RKO (cell line): ENCODE results near the gene MINDY4.

Experiments used
- DNase-seq: peaks from one replicate; pipeline ENCODE4 v3.0.0-alpha.2; 2016; ENCODE audit warnings: low spot score

The MINDY4 gene

DNA sequence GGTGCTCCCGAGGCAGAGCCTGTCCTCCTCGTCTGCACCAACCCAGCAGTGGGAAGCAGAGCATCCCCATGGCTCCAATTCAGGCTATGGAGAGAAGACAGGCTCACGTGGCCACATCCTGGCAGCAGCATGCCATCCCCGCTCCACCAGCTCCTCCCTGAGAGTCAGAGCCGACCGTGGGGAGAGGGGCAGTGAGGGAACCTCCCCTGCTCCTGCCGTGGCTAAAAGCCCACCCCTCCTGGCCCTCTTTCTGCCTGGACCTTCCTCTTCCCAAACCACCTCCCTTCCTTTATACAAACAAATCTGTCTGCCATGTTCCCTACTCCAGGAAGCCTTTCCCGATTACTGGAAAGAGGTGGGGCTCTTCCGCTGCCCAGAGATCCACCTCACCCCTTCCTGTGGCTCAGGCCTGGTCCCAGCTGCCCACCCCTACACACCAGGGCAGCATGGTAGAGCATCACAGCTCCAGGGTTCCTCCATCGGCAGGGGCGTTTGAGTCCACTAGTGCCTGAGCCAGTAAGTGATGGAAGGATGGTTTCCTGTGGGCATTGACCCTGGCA, 129.7 kb downstream of the MINDY4 start:
- no peak for DNase-seq

DNA sequence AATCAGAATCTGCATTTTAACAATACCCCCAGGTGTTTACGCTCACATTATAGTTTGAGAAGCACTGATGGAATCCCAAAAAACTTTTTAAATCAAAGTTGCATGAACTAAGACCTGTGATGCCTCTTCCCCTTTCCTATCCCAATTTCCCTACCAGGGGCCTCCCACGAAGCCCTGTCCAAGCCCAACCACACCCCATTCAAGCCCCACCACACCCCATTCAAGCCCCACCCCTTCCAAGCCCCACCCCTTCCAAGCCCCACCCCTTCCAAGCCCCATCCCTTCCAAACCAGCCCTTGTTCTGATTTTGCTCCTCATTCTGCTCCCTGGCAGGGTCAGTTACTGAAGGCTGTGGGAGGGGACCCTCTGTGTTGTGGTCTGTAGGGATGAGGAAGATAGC, 130.6 kb downstream of the MINDY4 start:
- DNase-seq, result no peak

DNA sequence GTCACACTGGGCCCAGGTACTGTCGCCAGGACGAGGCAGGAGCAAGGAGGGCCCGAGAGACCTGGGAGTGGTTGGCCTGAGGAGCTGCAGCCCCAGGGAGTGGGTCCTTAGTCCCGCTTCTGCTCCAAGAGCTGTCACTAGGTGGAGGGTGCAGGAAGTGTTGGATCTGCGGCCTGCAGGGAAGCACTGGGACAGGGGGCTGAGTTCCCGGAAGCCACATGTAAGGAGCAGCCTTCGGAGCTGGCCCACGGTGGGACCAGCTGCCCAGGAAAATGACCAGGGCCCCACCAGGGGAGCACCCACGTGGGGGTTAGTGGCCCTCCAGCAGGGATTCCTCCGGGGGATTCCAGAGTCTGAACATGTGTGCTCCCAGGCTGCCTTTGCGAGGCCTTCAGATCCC, 131.2 kb downstream of the MINDY4 start:
- DNase-seq, result no peak

DNA sequence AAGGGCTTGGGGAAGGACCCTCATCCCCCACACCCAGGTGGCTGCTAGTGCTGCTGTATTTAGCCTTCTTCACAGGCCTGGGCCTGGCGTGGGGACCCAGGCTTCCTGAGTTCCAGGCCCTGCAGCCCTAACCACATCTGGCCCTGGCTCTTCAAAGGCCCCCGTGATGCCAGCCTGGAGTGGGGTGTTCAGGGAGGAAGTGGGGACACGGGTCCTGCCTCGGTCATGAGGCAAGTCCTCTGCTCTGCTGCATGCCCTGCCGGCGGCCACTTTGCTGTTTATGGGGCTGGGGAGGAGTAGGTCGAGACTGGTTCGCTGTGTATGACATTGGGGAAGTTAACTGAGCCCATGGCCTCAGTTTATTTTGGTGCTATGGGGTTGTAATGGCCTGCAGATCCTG, 131.9 kb downstream of the MINDY4 start:
- no peak for DNase-seq

DNA sequence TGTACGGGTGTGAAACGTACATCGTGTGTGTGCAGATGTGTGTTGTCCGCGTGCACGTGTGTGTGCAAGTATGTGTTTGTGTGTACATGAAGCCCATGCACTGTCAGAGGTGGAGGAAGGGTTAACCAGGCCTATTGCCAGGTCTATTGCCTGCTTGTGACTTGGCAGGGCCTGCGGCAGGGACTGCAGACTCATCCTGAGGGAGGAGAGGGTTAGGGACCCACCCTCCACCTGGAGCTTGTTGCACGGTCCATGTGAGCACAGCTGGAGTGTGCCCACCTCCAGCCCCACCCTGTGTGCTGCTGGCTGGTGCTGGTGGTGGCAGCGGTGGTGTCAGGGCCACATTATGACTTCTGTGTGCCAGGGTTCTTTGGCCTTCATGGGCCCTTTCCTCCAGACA, 133.3 kb downstream of the MINDY4 start:
- no peak for DNase-seq

DNA sequence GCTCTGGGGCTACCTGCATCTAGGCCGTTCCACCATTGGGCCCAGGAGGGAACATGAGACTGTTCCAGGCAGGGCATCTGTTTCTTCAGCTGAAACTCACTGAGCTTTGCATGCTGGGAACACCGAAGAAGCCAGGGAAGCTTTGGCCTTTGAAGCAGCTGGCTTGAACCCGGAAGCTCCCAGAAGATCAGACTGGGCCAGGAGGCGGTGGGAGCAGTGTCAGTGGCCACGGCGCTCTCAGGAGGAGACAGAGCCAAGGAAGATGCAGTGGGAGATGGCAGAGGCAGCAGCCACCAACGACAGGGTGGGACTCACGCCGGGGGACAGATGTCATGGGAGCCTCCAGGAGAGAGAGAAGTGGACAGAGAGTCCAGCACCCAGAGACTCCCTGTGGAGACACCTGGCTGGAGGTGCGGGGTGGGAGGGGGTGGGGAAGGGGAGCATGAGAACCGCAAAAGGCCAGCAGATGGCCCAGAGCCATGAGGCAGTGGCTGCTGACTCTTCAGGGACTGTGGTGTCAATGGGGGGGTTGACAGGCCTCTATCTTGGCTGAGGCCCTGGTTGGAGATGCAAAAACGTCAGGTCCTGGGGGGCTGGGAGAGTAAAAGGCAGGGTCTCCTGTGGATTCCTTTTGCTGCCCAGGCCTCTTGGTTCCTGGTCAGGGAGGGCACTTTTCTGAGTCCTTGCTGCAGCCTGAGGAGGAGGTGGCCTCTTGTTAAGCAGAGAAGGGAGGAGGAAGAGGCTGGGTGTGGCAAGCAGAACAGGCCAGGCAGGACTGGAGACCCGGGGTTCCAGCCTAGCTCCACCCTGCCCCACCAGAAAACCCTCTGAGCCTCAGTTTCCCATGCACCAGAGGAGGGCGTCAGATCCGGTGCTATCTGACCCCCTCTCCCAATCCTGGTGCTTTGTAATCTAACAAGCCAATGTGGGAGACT, 134.1 kb downstream of the MINDY4 start:
- DNase-seq, result no peak

DNA sequence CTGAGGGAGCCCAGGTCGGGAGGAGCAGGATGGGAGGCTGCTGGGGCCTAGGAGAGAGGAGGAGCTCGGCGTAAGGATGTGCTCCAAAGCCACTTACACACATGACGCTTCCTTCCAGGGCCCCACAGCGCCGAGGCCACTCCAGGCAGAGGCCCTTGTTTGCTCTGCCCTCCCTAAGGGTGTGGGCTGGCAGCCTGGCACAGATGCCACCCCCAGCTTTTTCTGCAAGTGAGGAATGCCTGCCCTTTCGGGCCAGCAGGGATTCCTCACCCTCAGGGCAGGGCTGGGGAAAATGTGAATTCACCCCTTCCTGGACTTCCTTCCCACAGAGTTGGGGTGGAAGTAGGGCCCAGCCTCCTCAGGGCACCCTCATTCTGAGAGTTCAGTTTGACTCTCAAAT, 134.8 kb downstream of the MINDY4 start:
- no peak for DNase-seq

DNA sequence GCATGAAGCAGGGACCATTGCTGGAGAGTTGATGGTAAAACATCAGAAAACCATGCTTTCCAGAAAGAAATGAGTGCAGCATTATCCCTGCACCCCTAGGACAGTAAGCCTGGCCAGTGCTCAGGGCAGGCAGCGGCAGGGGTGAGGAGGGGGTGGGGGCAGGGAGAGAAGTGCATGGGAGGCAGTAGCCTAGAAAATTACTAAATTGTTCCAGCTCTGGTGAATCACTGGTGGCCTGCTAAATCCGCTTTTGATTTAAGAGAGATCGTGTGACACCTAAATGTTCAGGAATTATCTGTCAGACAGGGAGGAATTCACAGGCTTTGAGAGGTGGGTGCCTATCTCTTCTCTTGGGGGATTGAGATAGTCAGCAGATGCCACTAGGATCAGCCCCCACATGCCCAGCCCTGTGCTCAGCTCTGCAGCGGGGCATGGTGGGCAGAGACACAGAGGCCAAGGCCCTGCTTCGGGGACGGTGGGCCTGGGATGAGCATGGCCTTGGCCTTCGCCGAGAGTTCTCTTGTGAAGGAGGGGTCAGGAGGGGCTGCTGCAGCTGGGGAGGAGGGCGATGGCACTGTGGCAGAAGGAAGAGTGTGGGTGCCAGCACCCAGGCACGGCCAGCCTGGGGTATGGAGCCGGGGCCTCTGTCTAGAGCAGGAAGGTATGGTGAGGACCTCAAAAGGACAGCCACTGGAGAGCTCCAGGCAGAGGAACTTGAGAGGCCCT, 135.5 kb downstream of the MINDY4 start:
- no peak for DNase-seq

DNA sequence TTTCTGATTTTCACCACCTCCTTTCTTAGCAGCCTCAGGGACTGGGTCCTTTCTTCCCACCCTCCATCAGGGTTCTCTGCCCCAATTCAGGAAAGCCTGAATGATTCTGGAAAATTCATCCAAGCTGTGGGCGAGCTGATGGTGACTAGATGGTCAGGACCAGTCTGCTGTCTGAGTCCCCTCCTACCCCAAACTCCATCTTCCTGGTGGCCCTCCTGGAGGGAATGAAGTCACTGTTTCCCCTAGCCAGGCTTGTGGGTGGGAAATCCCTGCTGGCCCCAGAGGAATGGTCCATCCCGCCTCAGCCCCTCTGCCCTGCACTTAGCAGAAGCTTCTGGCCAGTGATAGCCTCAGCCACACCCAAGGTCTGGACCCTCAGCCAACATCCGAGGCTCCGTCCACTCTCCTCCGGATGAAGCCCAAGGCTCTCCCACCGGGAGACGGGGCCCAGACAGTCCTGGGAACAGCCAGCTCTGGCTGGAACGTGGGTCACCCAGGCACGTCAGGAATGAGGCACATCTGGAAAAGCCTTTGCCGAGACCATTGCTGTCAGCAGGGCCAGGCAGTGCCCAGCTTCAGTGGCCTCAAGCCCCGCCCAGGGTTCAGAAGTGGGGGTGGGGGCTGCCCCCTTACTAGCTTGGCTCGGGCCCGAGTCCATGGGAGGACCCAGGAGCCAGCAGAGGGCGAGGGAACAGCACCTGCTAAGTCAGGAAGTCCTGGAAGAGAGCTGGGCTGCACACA, 136.5 kb downstream of the MINDY4 start:
- DNase-seq, result no peak

DNA sequence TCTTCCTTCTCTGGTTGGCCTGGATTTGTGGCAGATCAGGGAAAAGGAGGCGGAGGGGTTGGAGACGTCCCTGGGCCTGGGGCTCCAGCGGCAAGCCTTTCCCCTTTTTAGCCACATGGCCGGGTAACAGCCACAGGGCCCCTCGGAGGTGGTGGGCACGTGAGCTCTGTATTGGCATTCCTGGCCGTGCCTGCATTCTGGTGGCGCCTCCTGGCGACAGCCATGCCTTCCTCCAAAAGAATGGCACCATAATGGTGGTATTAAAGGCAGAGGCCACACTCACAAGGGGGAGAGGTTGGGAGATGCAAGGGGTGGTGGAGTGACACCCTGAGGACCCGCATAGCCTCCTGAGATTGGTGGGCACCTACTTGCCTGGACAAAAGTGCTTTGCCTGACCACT, 137.5 kb downstream of the MINDY4 start:
- no peak for DNase-seq

DNA sequence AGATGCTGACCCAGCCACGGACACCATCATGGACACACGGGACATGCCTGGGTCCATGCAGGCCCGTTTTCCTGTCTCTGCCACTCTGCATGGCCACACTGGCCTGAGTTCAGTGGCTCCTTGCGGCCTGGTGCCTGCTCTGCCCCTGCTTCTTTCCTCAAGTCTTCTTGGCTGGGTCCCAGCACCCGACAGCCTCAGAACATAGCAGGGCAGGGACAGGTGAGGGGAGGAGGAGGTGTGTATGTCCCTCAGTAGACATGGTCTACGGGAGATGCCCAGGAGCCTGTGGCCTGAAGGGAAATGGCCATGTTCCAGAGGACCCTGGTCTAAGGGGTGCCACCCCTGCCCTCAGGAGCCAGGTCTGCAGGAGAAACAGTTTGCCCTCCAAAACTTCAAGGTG, 138.2 kb downstream of the MINDY4 start:
- no peak for DNase-seq

DNA sequence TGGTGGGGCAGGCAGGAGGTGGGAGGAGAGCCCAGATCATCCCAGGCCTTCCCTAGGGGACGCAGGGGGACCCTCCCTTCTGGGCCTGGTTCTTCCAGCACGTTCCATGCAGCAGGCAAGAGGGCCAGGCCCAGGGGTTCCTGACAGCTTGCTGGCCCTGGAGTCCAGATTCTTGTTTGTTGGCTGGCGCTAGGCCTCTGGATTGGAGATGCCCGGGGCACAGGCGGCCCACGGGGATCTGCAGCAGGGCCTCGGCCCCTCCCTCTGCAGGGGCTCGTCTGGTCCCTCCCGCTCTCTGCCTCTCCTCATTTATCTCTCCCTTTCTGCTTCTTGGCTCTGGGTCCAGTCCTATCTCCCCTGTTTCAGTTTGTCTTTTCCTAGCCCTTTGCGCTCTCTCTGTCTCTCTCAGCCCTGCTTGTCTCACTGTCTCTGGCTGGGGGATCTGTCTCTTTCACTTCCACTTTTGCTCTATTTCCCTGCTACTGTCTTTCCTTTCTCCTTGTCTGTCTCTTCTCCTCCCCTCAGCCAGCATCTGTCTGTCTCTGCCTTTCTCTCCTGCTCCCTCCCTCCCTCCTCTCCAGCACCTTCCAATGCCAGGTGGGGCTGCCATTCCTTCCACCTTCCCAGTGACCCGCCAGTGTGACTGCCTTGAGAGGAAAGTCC, 139.3 kb downstream of the MINDY4 start:
- DNase-seq, result no peak

DNA sequence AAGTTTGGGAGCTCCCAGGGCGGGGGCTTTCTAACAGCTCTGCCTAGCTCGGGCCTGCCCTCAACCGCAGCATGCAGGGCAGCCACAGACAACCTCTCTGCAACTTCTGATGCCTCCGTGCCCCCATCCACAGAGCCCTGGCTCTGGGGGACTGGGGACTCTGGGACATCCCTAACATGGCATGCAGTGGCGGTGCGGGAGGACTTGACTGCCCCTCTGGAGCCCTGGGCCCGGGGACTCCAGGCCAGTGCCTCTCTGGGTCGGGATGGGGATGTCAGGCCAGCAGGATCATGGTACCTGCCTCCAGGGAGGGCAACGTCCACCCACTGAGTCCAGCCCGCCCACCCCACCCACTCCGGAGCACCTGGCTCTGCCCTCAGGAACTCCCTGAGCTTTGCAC, 139.9 kb downstream of the MINDY4 start:
- no peak for DNase-seq

DNA sequence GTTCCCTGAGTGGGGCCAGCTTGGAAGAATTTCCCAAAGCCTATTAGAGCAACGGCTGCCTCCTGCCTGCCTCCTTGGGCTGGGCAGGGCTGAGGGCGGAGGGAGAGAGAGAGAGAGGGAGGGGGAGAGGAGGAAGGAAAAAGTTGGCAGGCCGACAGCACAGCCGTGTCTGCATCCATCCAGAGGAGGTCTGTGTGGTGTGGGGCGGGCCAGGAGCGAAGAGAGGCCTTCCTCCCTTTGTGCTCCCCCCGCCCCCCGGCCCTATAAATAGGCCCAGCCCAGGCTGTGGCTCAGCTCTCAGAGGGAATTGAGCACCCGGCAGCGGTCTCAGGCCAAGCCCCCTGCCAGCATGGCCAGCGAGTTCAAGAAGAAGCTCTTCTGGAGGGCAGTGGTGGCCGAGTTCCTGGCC, 140.3 kb downstream of the MINDY4 start, which contains the start of gene AQP1:
Gene AQP1 (plus strand): TSS at position 293 of the 409 bp plus-strand sequence. CDS start 57 bp downstream, at position 350.
- DNase-seq, result no peak

DNA sequence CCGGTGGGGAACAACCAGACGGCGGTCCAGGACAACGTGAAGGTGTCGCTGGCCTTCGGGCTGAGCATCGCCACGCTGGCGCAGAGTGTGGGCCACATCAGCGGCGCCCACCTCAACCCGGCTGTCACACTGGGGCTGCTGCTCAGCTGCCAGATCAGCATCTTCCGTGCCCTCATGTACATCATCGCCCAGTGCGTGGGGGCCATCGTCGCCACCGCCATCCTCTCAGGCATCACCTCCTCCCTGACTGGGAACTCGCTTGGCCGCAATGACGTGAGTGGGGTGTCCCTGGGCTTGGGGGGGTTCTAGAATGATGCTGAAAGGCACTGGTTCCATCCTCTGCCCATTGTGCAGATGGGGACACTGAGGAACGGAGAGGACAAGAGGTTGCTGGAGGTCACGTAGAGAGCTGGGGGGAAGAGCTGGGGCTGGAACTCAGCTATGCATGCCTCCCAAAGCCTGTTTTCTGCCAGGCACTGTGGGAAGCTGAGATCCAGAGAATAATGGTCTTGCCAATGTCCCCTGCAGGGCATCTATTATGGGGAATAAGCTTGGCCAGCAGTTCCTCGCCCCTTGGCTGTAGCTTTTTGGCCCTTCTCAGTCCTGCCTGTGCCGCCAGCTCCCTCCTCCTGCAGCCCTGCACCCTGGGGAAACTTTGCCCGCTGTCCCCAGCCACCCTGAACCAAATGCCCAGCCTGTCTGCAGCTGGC, 141.0 kb downstream of the MINDY4 start:
- no peak for DNase-seq

DNA sequence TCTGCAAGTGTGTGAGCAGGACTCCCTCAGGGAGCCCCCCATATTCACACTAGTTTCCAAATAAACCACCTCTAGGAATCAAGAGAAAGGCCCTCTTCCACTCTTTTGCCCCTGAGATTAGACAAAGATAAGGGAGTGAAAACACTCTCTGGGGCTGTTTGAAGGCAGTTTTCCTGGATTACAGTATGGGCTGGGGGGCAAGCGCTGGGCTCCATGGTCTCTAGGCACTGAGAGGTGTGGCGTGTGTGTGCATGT, 141.4 kb downstream of the MINDY4 start:
- no peak for DNase-seq

DNA sequence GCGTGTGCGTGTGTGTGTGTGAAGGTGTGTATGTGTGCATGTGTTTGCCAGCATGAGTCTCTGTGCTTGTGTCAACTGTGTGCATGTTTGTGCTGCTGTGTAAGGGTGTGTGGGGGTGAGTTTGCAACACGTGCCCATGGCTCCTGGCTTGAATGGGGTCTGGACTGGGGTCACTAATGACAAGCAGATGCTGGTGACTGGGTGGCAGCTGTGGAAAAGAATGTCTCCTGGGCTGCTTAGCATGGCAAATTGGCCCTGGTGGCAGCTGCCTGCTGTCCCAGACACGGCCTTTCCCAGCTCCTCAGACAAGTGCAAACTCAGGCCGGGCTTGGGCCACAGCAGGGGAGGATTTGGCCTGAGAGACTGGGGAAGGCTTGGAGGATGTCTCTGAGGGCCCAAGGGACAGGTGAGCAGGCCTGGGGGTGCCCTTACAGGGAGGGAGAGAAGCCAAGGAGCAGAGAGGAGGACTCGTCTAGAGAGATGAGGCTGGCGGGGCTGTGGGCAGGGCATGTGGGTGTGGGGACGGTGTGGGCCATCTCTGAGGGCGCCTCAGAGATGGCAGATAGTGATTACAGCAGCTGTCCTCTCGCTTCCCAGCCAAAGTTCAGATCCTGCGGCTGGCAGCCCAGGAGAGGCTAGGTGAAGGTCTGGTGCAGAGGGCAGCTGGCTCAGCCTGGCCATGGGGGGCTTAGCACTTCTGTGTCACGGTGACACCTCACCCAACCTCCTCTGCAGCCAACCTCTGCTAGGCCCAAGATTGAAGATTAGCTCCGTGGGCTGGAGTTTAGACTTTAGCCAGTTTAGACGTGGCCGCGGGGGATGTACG, 142.0 kb downstream of the MINDY4 start:
- DNase-seq, result no peak

DNA sequence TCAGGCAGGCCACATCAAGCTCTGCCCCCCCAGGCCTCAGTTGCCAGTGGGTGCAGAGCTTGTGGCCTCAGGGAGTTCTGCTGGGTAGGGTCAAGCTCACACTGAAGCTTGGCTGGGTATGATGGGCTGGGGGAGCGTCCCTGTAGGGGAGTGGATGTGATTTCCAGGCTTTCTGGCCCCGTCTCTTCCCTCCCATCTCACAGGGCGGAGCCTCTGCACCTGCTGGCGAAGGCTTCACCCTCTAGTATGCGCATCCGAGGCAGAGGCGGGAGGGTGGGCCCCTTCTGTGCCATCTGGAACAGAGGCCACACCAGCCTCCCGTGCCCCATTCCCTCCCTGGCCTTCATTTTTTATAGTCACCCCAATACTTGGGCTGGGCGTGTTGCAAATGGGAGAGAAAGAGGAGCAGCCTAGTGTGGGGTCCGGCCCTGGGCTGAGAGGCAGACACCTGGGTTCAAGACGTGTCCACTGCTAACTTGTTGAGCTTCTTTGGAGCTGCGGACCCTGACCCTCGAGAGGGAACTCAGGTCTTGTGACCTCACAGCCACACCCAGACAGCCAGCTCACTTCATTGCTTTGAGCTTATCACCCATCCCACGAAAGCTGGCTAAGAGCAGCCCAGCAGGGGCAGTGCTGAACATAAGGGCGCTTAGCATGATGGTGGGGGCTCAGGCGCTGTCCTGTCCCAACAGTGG, 142.8 kb downstream of the MINDY4 start:
- no peak for DNase-seq

DNA sequence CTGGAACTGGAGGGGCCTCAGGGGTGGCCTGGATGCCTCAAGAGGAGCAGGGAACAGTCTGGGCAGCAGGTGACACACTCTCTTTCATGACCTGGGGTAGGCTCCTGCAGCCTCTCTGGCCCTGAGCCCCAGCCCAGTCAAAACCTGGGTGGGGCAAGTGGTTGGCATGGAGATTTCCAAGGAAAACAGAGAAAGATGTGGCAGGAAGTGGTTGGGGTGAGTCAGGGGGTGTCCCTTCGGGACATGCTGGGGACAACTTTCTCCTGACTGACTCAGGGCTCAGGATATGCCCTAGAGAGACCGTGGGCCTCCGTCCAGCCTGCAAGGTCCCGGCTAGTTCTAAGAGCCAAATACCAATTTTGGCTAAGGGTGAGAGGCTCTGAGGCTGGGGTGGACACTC, 143.4 kb downstream of the MINDY4 start:
- DNase-seq, result peak; percentile 45
